CMK (cell line): ENCODE results near the gene PARS2.

Experiments
- DNase-seq: peaks from one replicate; pipeline ENCODE4 v3.0.0-alpha.2; 2010; ENCODE audit warnings: low read depth

Gene PARS2

GRCh38 chr1:54764133-54764921 lies at the start of gene PARS2:
Gene PARS2 (minus strand): TSS chr1:54764523. CDS start chr1:54759161, 5,362 bp downstream.
- DNase-seq, result peak; percentile 100

GRCh38 chr1:54814126-54814498 lies 49.8 kb upstream of the PARS2 start:
- DNase-seq, result no peak

GRCh38 chr1:54813485-54814125 lies 49.3 kb upstream of the PARS2 start:
- no peak for DNase-seq

GRCh38 chr1:54812801-54813484 lies 48.6 kb upstream of the PARS2 start:
- DNase-seq, result no peak

- DNase-seq, result no peak
These were observed 47.7 kb upstream of the PARS2 start for GRCh38 chr1:54811739-54812655.

GRCh38 chr1:54811066-54811465 lies 46.7 kb upstream of the PARS2 start:
- DNase-seq, result no peak

GRCh38 chr1:54810153-54810942 lies 46.0 kb upstream of the PARS2 start:
- peak; percentile 43 for DNase-seq

- no peak for DNase-seq
These were observed 45.3 kb upstream of the PARS2 start for GRCh38 chr1:54809496-54810074.

GRCh38 chr1:54808443-54809207 lies 44.3 kb upstream of the PARS2 start:
- DNase-seq, result no peak

GRCh38 chr1:54807756-54808155 lies 43.4 kb upstream of the PARS2 start:
- no peak for DNase-seq

- peak; percentile 27 for DNase-seq
These were observed 42.7 kb upstream of the PARS2 start for GRCh38 chr1:54806931-54807611.

GRCh38 chr1:54805981-54806381 lies 41.7 kb upstream of the PARS2 start:
- no peak for DNase-seq

GRCh38 chr1:54805466-54805865 lies 41.1 kb upstream of the PARS2 start:
- DNase-seq, result no peak

- DNase-seq, result no peak
These were observed 40.3 kb upstream of the PARS2 start for GRCh38 chr1:54804471-54805132.

- no peak for DNase-seq
These were observed 39.6 kb upstream of the PARS2 start for GRCh38 chr1:54803761-54804470.

GRCh38 chr1:54800899-54801759 lies 36.8 kb upstream of the PARS2 start, which contains the start of gene TTC22:
Gene TTC22 (minus strand): TSS chr1:54801323. CDS start chr1:54801163, 160 bp downstream.
- no peak for DNase-seq
